ENCODE results near the gene ARID5A.
A peak's percentile ranks its signal among the peaks of the same experiment; 100 is the strongest.

ARID5A gene

DNA sequence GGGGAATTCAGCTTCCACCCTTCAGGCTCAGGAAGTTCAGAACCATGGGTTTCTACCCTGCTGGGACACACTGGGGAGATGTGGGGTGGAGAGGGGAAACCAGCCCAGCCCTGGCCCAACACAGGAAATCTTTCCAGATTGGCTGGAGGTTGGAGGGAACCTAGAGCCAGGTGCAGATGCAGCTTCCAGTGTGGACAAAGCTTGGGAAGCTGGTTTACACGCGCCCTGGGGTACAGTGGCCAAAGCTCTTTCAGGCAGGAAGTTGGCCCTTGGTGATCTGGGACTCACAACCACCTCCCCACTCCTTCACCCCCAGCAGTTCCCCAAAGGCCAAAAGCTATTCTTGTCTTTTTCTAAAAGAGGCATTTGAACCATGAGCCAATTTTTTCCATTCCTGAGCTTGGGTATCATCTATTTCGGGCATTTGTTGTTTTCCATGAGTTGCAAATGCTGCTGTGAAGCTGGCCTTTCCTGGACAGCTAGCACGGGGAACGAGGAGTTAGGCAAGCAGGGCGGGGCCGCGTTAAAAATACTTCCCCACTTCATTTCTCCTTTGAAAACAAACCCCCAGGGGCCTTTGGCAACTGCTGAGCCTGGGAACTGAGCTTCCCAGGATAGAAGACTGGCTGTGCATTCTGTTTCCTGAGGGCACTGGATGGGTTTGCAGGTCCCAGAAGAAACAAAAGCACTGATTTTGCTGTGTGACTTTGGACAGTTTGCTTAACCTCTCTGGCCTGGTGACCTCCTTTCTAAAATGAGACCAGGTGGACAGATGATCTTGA is 3.1 kb upstream of the ARID5A start:
- Histone ChIP-seq H3K18ac (ENCODE audit: low read length) (no peak overlapping the region), H2BK120ac (ENCODE audit: low read depth, low read length) (no peak overlapping the region), H3K79me2 (ENCODE audit: control insufficient read depth, insufficient read depth, low read length) (no peaks in the 10 kb centered on the region), H3K79me1 (ENCODE audit: low read length) (no peaks in the 10 kb centered on the region), H3K27ac (ENCODE audit: low read depth, low read length) (no peak overlapping the region), H3K4me1 (ENCODE audit: control insufficient read depth, low read depth, low read length) (peaks cover 3% of the 10 kb centered on the region), H3K4me3 (ENCODE audit: low read length) (no peak overlapping the region), H3K4me2 (ENCODE audit: low read length) (no peak overlapping the region), H3K36me3 (ENCODE audit: control insufficient read depth, insufficient read depth, low read length) (no peaks in the 10 kb centered on the region), H2BK5ac (ENCODE audit: low read length) (no peak overlapping the region), H2AK5ac (ENCODE audit: low read length) (no peak overlapping the region), H3K56ac (ENCODE audit: low read length) (no peak overlapping the region), H3K23ac (ENCODE audit: low read length) (no peak overlapping the region), H4K8ac (ENCODE audit: low read depth, low read length) (no peak overlapping the region), H3K9ac (ENCODE audit: low read length) (no peak overlapping the region), H3K27me3 (ENCODE audit: insufficient read depth, low read length, poor library complexity) (peaks cover 3% of the 10 kb centered on the region), H4K5ac (ENCODE audit: low read length) (no peak overlapping the region), H2BK15ac (replicated peaks; ENCODE audit: low read depth) (no peak overlapping the region), H3K4ac (ENCODE audit: low read depth, low read length) (no peak overlapping the region)
- no peak for DNase-seq
- no CpG with 5 or more reads among the region's 8 CpGs for WGBS (ENCODE audit: extremely low coverage, insufficient coverage, low lambda C conversion rate)

DNA sequence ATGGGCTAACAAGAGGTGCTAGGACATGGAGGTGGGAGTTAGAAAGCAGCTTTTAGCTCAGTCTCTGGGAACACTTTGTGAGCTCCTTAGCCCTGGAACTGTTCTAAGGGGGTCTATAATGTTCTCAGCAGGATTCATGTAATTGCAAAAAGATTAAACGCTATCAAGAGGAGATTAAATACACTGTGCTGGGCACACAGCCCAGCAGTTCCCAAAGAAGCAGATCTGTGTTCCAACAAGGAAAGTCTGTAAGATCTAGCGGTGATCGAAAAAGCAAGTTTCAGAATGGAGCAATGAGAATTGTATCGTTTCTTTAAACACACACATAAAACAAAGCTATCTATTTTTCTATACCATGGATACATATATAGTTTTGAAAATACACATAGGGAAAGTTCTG is 2.4 kb upstream of the ARID5A start:
- no peaks in the 10 kb centered on the region for H3K79me1 ChIP-seq (ENCODE audit: low read length)
- no peak overlapping the region for H2BK120ac ChIP-seq (ENCODE audit: low read depth, low read length)
- H3K18ac ChIP-seq (ENCODE audit: low read length): no peak overlapping the region
- no peak overlapping the region for H4K5ac ChIP-seq (ENCODE audit: low read length)
- H4K8ac ChIP-seq (ENCODE audit: low read depth, low read length): no peak overlapping the region
- H3K36me3 ChIP-seq (ENCODE audit: control insufficient read depth, insufficient read depth, low read length): no peaks in the 10 kb centered on the region
- WGBS (ENCODE audit: extremely low coverage, insufficient coverage, low lambda C conversion rate): no CpG with 5 or more reads among the region's 4 CpGs
- H2AK5ac ChIP-seq (ENCODE audit: low read length): no peak overlapping the region
- H3K79me2 ChIP-seq (ENCODE audit: control insufficient read depth, insufficient read depth, low read length): no peaks in the 10 kb centered on the region
- H3K23ac ChIP-seq (ENCODE audit: low read length): no peak overlapping the region
- no peak overlapping the region for H3K4me2 ChIP-seq (ENCODE audit: low read length)
- H3K4me3 ChIP-seq (ENCODE audit: low read length): no peak overlapping the region
- DNase-seq: no peak
- H3K27me3 ChIP-seq (ENCODE audit: insufficient read depth, low read length, poor library complexity): peaks cover 3% of the 10 kb centered on the region
- no peak overlapping the region for H3K9ac ChIP-seq (ENCODE audit: low read length)
- H3K4me1 ChIP-seq (ENCODE audit: control insufficient read depth, low read depth, low read length): peaks cover 6% of the 10 kb centered on the region
- H3K4ac ChIP-seq (ENCODE audit: low read depth, low read length): no peak overlapping the region
- H3K56ac ChIP-seq (ENCODE audit: low read length): no peak overlapping the region
- H2BK5ac ChIP-seq (ENCODE audit: low read length): no peak overlapping the region
- no peak overlapping the region for H3K27ac ChIP-seq (ENCODE audit: low read depth, low read length)
- no peak overlapping the region for H2BK15ac ChIP-seq (replicated peaks; ENCODE audit: low read depth)

DNA sequence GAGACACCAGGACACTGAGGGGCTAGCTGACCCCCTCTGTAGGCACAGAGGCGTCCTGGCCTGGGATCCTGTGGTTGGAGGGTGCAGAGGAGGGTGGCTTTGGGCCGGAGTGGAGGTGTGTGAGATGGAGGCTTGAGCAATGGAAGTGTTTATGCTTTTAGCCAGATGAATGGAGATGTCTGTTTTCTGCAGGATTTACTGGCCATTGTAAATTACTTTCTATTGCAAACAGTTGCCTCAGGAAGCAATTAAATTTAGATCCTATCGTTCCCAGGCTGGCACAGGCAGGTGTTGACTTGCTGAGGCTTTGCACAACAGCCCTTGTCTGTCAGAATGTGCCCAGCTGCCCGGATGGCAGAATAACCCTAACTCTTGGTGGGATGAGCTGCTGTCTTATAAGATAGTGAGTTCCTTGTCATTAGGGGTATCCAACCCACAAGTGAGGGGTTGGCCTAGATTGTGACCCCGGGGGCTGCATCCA is 1.8 kb upstream of the ARID5A start:
- no peak for DNase-seq
- WGBS (ENCODE audit: extremely low coverage, insufficient coverage, low lambda C conversion rate): no CpG with 5 or more reads among the region's 5 CpGs
- Histone ChIP-seq H3K4me2 (ENCODE audit: low read length) (no peak overlapping the region), H3K27me3 (ENCODE audit: insufficient read depth, low read length, poor library complexity) (peaks cover 3% of the 10 kb centered on the region), H3K79me2 (ENCODE audit: control insufficient read depth, insufficient read depth, low read length) (no peaks in the 10 kb centered on the region), H3K4me3 (ENCODE audit: low read length) (no peak overlapping the region), H3K27ac (ENCODE audit: low read depth, low read length) (no peak overlapping the region), H3K23ac (ENCODE audit: low read length) (no peak overlapping the region), H3K9ac (ENCODE audit: low read length) (no peak overlapping the region), H3K4me1 (ENCODE audit: control insufficient read depth, low read depth, low read length) (peaks cover 10% of the 10 kb centered on the region), H3K56ac (ENCODE audit: low read length) (no peak overlapping the region), H2BK120ac (ENCODE audit: low read depth, low read length) (no peak overlapping the region), H4K8ac (ENCODE audit: low read depth, low read length) (no peak overlapping the region), H3K79me1 (ENCODE audit: low read length) (no peaks in the 10 kb centered on the region), H3K36me3 (ENCODE audit: control insufficient read depth, insufficient read depth, low read length) (no peaks in the 10 kb centered on the region), H2AK5ac (ENCODE audit: low read length) (no peak overlapping the region), H3K4ac (ENCODE audit: low read depth, low read length) (no peak overlapping the region), H2BK5ac (ENCODE audit: low read length) (no peak overlapping the region), H2BK15ac (replicated peaks; ENCODE audit: low read depth) (no peak overlapping the region), H4K5ac (ENCODE audit: low read length) (no peak overlapping the region), H3K18ac (ENCODE audit: low read length) (no peak overlapping the region)

DNA sequence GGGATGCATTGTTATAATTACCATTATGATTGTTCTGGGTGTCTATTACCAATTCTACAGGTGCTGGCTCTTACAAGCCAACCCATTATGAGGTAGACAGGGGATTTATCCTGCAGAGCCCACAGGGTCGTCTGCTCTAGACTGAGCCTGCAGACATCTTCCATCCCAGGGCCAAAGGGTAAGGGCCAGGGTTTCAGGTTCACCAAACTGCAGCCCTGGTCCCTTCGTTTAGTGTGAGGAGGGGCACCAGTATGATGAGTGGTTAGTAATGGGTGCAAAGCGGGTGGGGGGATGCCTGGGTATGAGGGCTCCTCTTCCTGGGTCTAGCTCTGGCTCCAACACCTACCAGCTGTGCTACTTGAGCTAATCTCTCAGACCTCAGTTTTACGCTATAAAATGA is 1.2 kb upstream of the ARID5A start:
- Histone ChIP-seq H3K79me2 (ENCODE audit: control insufficient read depth, insufficient read depth, low read length) (no peaks in the 10 kb centered on the region), H3K4me2 (ENCODE audit: low read length) (no peak overlapping the region), H2BK15ac (replicated peaks; ENCODE audit: low read depth) (no peak overlapping the region), H3K36me3 (ENCODE audit: control insufficient read depth, insufficient read depth, low read length) (no peaks in the 10 kb centered on the region), H3K79me1 (ENCODE audit: low read length) (no peaks in the 10 kb centered on the region), H4K8ac (ENCODE audit: low read depth, low read length) (no peak overlapping the region), H4K5ac (ENCODE audit: low read length) (no peak overlapping the region), H3K18ac (ENCODE audit: low read length) (no peak overlapping the region), H3K4me1 (ENCODE audit: control insufficient read depth, low read depth, low read length) (peaks cover 13% of the 10 kb centered on the region), H3K9ac (ENCODE audit: low read length) (no peak overlapping the region), H2AK5ac (ENCODE audit: low read length) (no peak overlapping the region), H3K23ac (ENCODE audit: low read length) (no peak overlapping the region), H3K4ac (ENCODE audit: low read depth, low read length) (no peak overlapping the region), H2BK5ac (ENCODE audit: low read length) (no peak overlapping the region), H3K27me3 (ENCODE audit: insufficient read depth, low read length, poor library complexity) (peaks cover 3% of the 10 kb centered on the region), H3K27ac (ENCODE audit: low read depth, low read length) (no peak overlapping the region), H3K56ac (ENCODE audit: low read length) (no peak overlapping the region), H3K4me3 (ENCODE audit: low read length) (no peak overlapping the region), H2BK120ac (ENCODE audit: low read depth, low read length) (no peak overlapping the region)
- DNase-seq: no peak
- no CpG with 5 or more reads among the region's 4 CpGs for WGBS (ENCODE audit: extremely low coverage, insufficient coverage, low lambda C conversion rate)

DNA sequence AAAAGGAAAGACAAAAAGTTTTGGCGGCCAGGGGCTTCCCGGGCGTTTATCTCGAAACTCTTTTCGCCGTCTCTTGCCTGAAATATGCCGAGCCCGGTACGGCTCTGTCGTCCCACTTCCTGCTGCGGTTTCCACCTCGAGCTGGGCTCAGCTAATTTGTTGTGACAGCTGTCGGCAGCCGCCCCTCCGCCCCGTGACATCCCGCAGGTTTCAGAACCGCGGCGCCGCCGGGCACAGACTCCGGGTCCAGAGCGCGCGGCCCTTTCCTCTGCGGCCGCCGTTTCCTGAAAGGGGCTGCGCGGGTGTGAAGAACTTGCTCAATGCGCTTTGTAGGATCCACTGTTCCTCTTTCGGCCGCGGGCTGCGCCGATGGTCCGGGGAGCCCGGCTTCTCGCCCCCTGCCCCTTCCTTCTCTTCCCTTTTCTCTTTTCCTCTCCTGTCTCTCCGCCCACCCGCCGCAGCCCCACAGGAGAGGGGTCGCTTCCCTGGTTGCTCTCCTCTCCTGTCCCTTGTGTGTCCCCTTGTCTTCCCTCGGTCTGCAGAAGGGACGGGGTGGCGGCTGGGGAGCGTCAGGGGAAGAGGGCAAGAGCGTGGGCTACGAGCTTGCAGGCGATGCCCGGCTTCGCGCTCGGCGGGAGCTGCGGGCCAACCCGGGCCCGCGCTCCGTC is 648 bp downstream of the ARID5A start:
- H3K36me3 ChIP-seq (ENCODE audit: control insufficient read depth, insufficient read depth, low read length): no peaks in the 10 kb centered on the region
- no peaks in the 10 kb centered on the region for H3K79me2 ChIP-seq (ENCODE audit: control insufficient read depth, insufficient read depth, low read length)
- H3K27ac ChIP-seq (ENCODE audit: low read depth, low read length): no peak overlapping the region
- H3K79me1 ChIP-seq (ENCODE audit: low read length): no peaks in the 10 kb centered on the region
- peak overlapping the region; percentile 82 for H3K56ac ChIP-seq (ENCODE audit: low read length)
- H2AK5ac ChIP-seq (ENCODE audit: low read length): no peak overlapping the region
- H2BK5ac ChIP-seq (ENCODE audit: low read length): no peak overlapping the region
- no peak overlapping the region for H2BK120ac ChIP-seq (ENCODE audit: low read depth, low read length)
- peaks cover 13% of the 10 kb centered on the region for H3K4me1 ChIP-seq (ENCODE audit: control insufficient read depth, low read depth, low read length)
- H3K23ac ChIP-seq (ENCODE audit: low read length): no peak overlapping the region
- WGBS (ENCODE audit: extremely low coverage, insufficient coverage, low lambda C conversion rate): no CpG with 5 or more reads among the region's 61 CpGs
- H4K8ac ChIP-seq (ENCODE audit: low read depth, low read length): no peak overlapping the region
- H3K18ac ChIP-seq (ENCODE audit: low read length): no peak overlapping the region
- DNase-seq: peak; percentile 67
- no peak overlapping the region for H3K4ac ChIP-seq (ENCODE audit: low read depth, low read length)
- H4K5ac ChIP-seq (ENCODE audit: low read length): no peak overlapping the region
- peak overlapping the region; percentile 40 for H3K4me3 ChIP-seq (ENCODE audit: low read length)
- H2BK15ac ChIP-seq (replicated peaks; ENCODE audit: low read depth): no peak overlapping the region
- H3K9ac ChIP-seq (ENCODE audit: low read length): peak overlapping the region; percentile 68
- peak overlapping the region; percentile 69 for H3K4me2 ChIP-seq (ENCODE audit: low read length)
- H3K27me3 ChIP-seq (ENCODE audit: insufficient read depth, low read length, poor library complexity): peaks cover 3% of the 10 kb centered on the region
